HFF-Myc (cell line): ENCODE data around the gene SPRING1.

Experiments used
- DNase-seq: peaks from one replicate; pipeline ENCODE4 v3.0.0-alpha.2; 2011; ENCODE audit warnings: low read depth; ENCODE audit errors: extremely low read depth
- H3K4me3 ChIP-seq: replicated peaks from 2 replicates; pipeline ENCODE4 v1.5.1; 2011; ENCODE audit warnings: low read depth, mild to moderate bottlenecking, control low read depth, low read length
- TF ChIP-seq, protein P1 (sequence below): IDR thresholded peaks from 2 replicates; pipeline ENCODE4 v1.5.1; 2012; ENCODE audit warnings: mild to moderate bottlenecking, low read depth, low read length, control low read depth; ENCODE audit errors: missing control alignments

Gene SPRING1

DNA sequence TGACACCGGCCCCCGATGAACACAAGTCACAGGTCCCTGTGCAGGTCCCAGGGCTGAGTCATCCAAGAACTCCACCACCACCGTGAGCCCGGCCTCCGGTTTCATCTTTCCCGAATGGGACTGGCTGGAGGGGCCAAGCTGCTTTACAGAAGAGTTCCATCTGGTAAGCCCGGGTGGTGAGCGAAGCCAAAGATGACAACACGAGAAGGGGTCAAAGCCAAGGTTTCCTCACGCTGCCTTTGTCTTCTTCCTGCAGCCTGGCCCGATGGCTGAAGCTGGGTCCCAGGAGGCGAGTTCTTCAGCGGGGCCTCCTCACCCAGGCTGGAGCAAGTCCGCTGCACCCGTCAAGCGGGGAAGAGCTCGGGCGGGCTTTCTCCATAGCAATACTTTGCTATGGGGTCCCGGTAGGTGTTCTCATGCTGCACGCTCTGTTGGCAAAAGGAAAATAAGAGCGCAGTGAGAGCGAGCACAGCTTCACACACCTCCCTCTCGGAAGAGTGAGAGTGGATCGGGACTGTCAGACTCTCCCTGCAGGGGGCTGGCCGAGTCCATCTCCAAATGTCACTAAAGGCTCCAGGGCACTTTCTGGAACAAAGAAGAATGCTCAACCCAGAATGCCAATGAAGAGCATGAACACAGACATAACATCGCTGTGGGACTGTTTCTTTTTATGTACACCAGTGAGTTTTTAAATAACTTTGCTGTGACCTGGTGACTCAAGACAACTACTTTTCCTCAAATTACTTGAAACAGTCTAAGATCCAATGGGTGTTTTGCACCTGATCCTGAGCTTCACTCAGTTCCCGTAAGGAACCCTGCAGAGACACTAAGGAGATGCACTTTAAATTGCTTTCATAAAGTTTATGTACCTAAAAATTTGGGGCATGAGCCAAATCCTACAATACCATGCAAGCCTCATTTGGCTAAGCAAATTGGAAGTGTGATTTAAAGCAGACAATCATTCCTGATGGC lies 20.1 kb downstream of the SPRING1 start:
- no peak for DNase-seq
- H3K4me3 ChIP-seq: no peak overlapping the region
- TF ChIP-seq, protein P1, sequence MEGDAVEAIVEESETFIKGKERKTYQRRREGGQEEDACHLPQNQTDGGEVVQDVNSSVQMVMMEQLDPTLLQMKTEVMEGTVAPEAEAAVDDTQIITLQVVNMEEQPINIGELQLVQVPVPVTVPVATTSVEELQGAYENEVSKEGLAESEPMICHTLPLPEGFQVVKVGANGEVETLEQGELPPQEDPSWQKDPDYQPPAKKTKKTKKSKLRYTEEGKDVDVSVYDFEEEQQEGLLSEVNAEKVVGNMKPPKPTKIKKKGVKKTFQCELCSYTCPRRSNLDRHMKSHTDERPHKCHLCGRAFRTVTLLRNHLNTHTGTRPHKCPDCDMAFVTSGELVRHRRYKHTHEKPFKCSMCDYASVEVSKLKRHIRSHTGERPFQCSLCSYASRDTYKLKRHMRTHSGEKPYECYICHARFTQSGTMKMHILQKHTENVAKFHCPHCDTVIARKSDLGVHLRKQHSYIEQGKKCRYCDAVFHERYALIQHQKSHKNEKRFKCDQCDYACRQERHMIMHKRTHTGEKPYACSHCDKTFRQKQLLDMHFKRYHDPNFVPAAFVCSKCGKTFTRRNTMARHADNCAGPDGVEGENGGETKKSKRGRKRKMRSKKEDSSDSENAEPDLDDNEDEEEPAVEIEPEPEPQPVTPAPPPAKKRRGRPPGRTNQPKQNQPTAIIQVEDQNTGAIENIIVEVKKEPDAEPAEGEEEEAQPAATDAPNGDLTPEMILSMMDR: no peak

DNA sequence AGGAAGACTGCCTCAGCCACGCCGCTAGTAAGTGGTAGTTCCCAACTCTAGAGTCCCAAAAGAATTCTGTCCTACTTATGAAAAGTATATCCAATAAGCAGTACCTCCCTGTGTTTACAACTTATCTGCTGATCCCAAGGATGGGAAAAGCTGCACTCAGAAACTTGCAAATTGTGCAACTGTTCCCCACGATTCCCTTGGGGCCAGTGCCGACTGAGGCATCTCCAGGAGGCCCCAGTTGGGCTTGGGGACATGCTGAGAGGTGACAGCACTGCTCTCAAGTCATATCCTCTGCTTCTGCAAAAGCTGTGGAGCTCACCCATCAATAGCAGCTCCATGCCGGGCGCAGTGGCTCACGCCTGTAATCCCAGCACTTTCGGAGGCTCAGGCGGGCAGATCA lies 23.7 kb downstream of the SPRING1 start:
- TF ChIP-seq, protein P1: no peak
- DNase-seq: no peak
- no peak overlapping the region for H3K4me3 ChIP-seq

DNA sequence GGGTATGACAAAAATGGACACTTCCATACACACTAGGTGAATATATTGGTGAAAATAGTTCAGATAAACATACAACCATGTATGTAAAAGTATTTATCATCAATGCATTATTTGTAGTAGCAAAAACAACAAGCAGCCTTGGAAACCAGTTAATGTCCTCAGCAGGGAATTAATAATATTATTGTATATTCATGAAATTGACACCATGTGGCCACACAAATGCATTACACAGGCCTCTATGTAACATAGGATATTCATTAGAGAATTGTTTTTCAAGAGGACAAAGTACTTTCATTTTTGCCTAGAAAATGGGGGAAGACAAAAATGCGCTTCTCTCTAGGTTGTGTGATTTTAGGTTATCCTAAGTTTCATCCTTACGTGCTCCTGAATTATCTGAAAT lies 24.3 kb downstream of the SPRING1 start:
- TF ChIP-seq, protein P1: no peak
- DNase-seq: no peak
- no peak overlapping the region for H3K4me3 ChIP-seq

DNA sequence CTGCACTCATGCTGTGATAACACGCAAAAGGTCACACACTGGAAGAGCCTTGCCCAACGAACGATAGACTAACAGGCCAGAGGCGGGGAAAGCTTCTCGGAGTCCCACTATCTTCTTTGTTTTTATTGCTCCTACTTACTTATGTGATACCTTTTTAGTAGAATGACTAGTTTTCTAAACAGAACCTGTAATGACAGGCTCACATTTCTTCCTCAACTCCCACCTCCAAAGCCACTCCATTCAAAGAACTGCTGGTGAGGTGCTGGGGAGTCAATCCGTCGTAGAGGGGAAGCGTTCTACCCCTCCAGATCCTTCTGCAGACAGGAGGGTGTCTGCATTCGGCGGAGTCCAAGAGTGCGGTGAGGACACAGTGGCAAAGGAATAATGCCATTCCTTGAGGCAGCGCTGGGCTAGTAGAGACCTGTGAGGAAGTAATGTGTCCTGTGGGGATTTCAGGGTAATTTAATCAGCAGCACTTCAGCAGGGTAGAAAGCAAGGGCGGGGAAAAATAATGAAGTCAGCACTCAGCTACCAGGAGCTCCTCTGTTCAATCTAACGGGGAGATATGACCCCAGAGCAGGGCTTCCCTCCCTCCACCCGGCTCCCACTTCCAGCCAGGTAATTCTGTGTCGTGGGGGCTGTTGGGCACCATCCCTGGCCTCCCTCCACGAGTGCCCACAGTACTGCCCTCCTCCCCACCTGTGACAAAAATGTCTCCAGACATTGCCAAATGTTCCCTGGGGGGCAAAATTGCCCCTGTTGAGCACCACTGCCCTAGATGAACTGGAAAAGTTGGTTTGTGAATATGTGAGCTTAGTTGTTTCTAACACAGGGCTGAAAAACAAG lies 25.2 kb downstream of the SPRING1 start:
- TF ChIP-seq, protein P1: no peak
- DNase-seq: no peak
- no peak overlapping the region for H3K4me3 ChIP-seq

DNA sequence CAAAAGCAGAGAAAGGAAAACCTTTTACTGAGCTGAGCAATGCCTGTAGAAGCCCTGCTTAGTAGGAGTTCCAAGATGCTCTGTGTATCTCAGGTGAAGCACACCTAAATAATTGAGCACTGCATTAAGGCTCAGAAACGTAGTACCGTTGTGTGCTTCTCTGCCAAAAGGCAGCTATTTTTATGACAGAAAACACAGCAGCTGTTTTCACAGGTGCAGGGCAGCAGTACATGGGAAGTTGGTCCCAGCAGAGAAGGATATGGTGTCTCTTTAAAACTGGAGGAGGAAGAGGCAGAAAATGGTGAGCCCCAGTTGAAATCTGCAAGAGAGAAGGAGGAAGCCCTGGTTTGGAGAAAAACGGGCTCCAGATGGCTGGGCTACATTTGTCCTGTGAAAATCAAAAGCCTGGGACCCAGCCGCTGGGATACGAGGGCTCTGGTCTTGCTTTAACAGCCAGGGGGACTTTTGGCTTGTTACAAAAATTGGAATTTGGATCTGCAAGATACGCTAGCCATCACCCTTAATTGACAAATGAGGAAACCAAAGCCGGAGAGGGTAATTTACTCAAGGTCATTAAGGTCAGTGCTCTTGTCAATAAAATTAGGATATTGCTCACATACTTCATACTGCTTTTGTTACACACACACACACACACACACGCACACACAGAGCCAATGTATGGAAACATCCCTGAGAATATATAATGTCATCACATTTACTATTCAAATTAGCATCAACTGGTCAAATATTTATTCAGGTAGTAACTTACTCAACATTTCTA lies 27.3 kb downstream of the SPRING1 start:
- TF ChIP-seq, protein P1: no peak
- H3K4me3 ChIP-seq: no peak overlapping the region
- no peak for DNase-seq

DNA sequence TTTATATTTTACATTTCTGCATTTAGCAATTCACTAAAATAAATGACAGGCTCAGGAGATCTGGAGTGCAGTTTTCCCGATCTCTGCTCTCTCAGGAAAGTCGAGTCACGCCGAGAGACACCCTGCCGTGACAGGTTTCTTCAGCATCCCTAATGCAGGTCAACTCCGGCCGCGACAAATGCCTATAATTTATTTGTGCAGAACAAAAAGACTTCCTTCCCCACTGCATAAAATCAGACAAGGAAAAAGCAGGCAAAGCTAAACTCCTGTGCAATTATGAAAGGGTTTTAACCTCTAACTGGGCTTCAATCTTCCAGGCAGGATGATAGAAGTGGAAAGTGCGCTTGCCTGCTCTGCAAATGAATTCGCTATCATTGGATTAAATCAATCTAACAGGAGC lies 28.1 kb downstream of the SPRING1 start:
- H3K4me3 ChIP-seq: no peak overlapping the region
- no peak for DNase-seq
- TF ChIP-seq, protein P1: no peak
